NCI-H748 (cell line): ENCODE data around the gene CDH4.

Source experiments
- DNase-seq: peaks from one replicate; lab custom pipeline; 2025; ENCODE audit not compliant: unreplicated experiment; lab: John Stamatoyannopoulos, UW

The CDH4 gene

GRCh38 chr20:61878478-61879302 is 626.6 kb downstream of the CDH4 start:
- no peak for DNase-seq

- DNase-seq = no peak
Observed at GRCh38 chr20:61879303-61879620, 627.2 kb downstream of the CDH4 start.

DNA sequence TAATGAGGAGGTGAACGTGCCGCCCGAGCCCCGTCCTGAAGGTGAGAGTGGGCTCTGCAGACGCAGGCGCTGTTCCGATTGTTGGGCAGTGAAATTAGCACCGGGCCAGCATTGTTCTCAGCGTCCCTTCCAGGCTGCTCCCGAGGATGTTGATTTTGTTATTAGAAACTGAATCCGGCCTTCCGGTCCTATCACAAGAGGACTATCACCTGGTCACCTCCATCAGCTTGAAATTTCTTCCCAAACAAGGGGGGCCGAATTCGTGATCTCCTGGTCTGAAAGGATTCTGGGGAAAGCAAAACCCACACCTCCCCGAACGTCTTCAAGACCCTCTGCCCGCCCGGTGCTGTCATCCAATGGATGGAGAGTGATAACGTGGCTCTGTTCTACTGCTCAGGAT is 627.6 kb downstream of the CDH4 start:
- DNase-seq = no peak

- no peak for DNase-seq
Observed at GRCh38 chr20:61880706-61881105, 628.6 kb downstream of the CDH4 start.

DNA sequence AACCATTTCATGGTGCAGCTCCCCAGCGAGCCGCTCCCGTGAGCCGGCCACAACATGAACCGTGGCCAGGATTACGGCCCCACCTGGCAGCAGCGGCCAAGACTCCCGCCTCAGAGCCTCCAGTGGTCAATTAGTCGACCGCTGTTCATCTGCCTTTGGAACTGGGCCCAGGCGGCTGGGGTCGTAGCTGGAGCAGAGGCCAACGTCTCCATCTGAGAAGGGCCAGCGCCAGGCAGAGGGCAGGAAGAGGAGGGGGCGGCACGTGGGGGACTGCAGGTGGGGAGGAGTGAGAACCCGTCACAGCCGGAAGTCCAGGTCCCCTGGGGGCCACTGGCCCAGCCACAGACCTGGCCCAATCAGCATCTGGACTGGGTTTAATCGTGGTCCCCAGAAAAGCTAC is 629.4 kb downstream of the CDH4 start:
- no peak for DNase-seq

- no peak for DNase-seq
Observed at GRCh38 chr20:61881861-61882260, 629.8 kb downstream of the CDH4 start.

DNA sequence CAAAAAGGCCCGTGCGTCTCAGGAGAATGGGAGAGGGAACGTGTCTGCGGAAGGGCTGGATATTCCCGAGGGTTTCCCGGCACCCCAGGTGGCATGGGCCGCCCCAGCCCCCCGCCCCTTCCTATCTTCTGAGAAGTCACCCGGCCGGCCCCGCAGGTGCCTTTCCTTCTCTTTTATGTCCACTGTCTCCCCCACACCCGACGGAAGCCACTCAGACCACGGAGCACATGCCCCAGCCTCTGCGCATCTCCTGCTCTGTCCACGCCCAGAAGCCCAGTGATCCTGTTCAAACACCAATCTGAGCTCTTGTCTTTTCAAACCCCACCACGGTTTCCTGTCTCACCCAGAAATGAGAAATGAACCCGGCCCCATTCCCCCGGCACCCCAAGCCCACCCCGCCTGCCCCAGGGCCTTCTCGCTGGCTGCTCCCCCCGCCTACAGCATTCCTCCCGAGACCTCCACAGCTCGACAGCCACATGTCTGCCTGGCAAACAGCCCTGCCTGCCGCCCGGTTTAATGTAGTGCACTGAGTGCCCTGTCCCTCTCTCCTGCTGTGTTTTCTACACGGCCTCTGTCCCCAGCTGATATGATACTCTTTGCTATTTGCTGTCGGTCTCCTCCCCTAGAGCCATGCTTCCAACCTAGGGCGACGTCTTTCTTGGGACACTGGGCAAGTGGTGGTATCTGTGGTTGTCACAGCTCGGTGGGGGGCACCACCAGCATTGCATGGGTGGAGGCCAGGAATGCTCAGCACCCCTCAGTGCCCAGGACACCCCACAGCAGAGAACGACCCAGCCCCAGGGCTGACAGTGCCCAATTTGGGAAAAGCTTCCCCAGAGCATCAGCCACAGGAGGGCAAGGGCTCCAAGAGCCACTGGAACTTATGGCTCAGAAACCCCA is 630.9 kb downstream of the CDH4 start:
- peak; percentile 51 for DNase-seq

- DNase-seq = no peak
Observed at GRCh38 chr20:61883857-61884393, 631.9 kb downstream of the CDH4 start.

- no peak for DNase-seq
Observed at GRCh38 chr20:61884571-61885389, 632.7 kb downstream of the CDH4 start.

DNA sequence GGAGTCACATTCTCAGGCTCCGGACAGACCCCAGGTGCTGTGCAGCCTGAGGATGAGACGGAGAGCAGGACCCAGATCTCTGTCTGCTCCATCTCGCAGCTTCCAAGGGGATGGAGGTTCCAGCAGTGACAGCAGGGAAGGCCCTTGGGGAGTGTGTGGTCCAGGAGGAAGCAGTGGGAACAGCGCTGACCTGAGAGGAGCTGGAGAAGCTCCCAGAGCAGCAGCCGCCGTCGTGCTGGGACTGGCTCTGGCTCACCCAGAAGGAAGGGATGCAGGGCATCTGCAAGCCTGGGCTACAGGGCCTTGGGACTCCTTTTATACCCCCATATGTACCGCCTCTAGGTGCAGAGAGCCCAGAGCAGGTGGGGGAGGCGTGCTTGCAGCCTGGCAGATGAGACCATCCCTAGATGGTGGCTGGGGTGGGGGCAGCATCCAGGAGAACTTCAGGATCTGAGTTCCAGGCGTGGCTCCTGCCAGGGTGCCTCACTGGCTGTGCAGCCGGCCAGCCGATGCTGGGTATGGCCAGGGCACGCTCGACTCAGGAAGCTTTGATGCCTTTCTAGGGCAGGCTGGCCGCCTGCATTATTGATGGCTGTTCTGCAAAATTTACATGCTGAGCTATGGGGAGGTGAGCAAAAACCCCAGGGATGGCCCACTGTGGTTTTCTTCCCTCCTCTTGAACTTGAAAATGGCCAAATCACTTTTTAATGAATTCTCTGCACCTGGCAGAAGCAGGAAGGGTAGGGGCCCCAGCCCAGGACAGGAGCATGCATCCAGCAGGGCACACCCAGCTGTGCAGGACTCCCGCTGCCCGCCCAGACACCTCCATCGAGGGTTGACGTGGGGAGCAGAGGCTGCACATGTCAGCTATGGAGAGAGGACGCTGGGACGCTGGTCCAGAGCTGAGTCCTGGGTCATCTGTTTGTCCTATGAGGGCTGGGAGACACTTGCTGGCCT is 634.0 kb downstream of the CDH4 start:
- no peak for DNase-seq

- DNase-seq = peak; percentile 61
Observed at GRCh38 chr20:61886721-61887595, 634.9 kb downstream of the CDH4 start.

- DNase-seq = no peak
Observed at GRCh38 chr20:61887596-61888093, 635.6 kb downstream of the CDH4 start.

- DNase-seq = no peak
Observed at GRCh38 chr20:61888101-61888865, 636.2 kb downstream of the CDH4 start.

GRCh38 chr20:61889659-61890058 is 637.6 kb downstream of the CDH4 start:
- no peak for DNase-seq

GRCh38 chr20:61890210-61890609 is 638.1 kb downstream of the CDH4 start:
- DNase-seq = no peak

DNA sequence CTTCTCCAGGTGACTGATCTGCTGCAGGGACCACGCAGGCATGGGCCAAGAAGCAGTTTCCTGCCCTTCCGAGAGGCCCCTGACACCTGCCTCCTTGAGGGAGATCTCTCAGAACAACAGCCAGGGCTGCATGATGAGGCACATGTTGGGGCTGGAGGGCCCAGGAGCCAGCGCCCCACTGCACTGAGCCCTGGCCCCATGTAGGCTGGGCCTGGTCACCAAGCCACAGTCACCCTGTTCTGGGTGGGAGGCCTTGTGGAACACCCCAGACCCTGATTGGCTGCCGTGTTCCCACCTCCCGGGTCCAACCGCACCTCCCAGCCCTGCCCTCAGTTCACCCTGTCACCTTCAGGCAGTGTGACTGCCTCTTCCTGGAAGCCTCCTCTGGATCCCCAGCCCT is 639.4 kb downstream of the CDH4 start:
- no peak for DNase-seq

GRCh38 chr20:61891916-61892649 is 640.0 kb downstream of the CDH4 start:
- DNase-seq = no peak
